Tibial nerve (tissue), 4 donors: ENCODE results near the gene SYK. TPM values are rescaled to one million over a fixed set of nuclear protein-coding genes. Genes with fewer than 3 reads are reported as not detected.

ENCODE experiments used
- DNase-seq, 2 donors: peaks; one replicate each; pipeline ENCODE4 v3.0.0-alpha.2; 2019; ENCODE audit warnings: low spot score in 2 of 2
- H3K27ac ChIP-seq, 4 donors: fragments of 200-600 bp; sonication (generic) in 3 of 4; one replicate each; pipeline ENCODE4 v1.5.1; 2017 to 2019; ENCODE audit warnings: mild to moderate bottlenecking in 1 of 4
- H3K27me3 ChIP-seq, 2 donors: fragments of 200-600 bp; sonication (generic) in 1 of 2; one replicate each; pipeline versions ENCODE4 v1.5.1 to v1.6.0; 2017 to 2019
- H3K36me3 ChIP-seq, 3 donors: fragments of 200-600 bp; sonication (generic); one replicate each; pipeline ENCODE4 v1.5.1; 2018 to 2019
- H3K4me1 ChIP-seq, 4 donors: fragments of 200-600 bp; sonication (generic) in 3 of 4; one replicate each; pipeline ENCODE4 v1.5.1; 2017 to 2019
- H3K4me3 ChIP-seq, 4 donors: fragments of 200-600 bp; sonication (generic) in 3 of 4; one replicate each; pipeline ENCODE4 v1.5.1; 2017 to 2019; ENCODE audit warnings: mild to moderate bottlenecking in 1 of 4, moderate library complexity in 1 of 4
- H3K9me3 ChIP-seq, 4 donors: fragments of 200-600 bp; sonication (generic) in 3 of 4; one replicate each; pipeline ENCODE4 v1.5.1; 2017 to 2019
- EP300 ChIP-seq, 2 donors: sonication (generic); formaldehyde crosslinking; IDR thresholded peaks; one replicate each; pipeline ENCODE4 v1.6.1; 2017; ENCODE audit warnings: antibody characterized with exemption in 2 of 2, mild to moderate bottlenecking in 1 of 2
- POLR2A ChIP-seq, 2 donors: fragments of 450-650 bp; IDR thresholded peaks; one replicate each; pipeline ENCODE4 v1.6.1; 2017; ENCODE audit warnings: antibody characterized with exemption in 2 of 2, mild to moderate bottlenecking in 2 of 2, moderate library complexity in 2 of 2
- WGBS, 2 donors: methylation state at CpG; one replicate each; pipeline ENCODE4 v1.1.5; 2018; 5-methylcytosine and 5-hydroxymethylcytosine counted together
- total RNA-seq, 4 donors: library from RNA; depleted of rRNA; stranded (reverse); fragments of >200 nt; gene quantifications; one replicate each; pipeline ENCODE4 v1.1.0, GENCODE V29; 2016
- TF ChIP-seq, protein P1 (sequence below), 5 experiments: fragments of 200-600 bp in 3 of 5; fragments of 450-650 bp in 2 of 5; sonication (generic) in 3 of 5; IDR thresholded peaks; one replicate each; pipeline ENCODE4 v1.5.1; 2016 to 2019; ENCODE audit warnings: antibody characterized with exemption in 5 of 5, mild to moderate bottlenecking in 3 of 5, moderate library complexity in 2 of 5

Gene SYK
- total RNA-seq, 4 donors from 2014 or later, result 8.0 to 20.7 (median 13.2) TPM

DNA sequence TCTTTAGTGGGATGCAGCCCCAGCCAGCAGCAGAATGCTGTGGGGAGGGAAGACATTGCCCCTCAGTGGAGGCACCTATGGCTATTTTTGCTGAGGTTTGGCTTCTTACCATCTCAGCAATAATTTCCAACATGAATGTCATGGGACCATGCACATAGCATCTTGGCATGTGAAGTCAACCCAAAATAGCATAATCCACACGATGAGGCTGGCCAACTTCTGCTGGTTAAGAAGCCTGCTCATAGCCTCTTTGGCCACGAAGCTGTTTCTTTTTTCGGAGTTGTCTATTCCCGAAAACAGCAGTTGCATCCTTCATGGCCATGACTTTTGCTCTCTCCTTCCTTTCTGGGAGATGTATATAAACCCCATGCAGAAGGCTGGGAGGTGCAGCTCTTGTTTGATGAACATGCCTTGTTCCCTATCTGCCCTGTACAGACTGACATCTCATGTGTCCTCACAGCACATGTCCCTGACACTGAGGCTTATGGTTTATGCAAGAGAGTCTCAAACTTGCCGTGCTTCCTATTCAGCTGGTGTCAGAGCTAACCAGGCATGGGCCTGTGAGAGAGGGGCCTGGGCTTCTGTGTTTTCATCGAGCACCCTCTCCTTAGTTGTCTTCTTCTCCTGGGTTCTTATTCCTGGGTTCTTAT lies 45.3 kb downstream of the SYK start:
- no peaks in the 10 kb centered on the region for H3K9me3 ChIP-seq
- no peak for DNase-seq

DNA sequence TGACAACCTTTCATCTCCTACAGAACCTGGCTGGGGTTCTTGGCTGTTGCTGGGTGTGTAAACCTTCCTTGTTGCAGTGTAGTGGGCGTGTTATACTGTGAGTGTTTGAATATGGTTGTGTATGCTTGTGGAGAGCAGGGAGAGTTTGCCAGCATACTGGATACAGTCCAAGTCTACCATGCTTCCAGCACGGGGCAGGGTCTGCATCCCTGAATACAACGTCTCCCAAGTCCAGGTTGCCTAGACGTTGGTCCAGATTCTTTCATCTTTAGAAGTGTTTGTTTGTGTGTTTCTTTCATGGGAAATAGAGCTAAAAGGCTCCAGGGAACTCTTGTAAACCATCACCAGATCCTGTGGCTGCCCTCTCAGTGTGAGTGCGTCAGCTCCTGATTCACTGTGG lies 46.4 kb downstream of the SYK start:
- Histone ChIP-seq H3K9me3 (no peaks in the 10 kb centered on the region), H3K4me1 (peaks cover 0 to 6% (median 0%) of the 10 kb centered on the region in 4 donors), H3K27me3 (no peaks in the 10 kb centered on the region), H3K4me3 (no peak overlapping the region), H3K36me3 (peaks cover 0 to 16% (median 0%) of the 10 kb centered on the region in 3 donors), H3K27ac (no peak overlapping the region)
- WGBS, 2 donors, result 74 to 80% methylated on average over 5 of the region's 5 CpGs
- DNase-seq, result no peak
- no peak for TF ChIP-seq POLR2A (IDR thresholded peaks at IDR 0.05)
- TF ChIP-seq EP300 (IDR thresholded peaks at IDR 0.05), result no peak
- TF ChIP-seq, protein P1, sequence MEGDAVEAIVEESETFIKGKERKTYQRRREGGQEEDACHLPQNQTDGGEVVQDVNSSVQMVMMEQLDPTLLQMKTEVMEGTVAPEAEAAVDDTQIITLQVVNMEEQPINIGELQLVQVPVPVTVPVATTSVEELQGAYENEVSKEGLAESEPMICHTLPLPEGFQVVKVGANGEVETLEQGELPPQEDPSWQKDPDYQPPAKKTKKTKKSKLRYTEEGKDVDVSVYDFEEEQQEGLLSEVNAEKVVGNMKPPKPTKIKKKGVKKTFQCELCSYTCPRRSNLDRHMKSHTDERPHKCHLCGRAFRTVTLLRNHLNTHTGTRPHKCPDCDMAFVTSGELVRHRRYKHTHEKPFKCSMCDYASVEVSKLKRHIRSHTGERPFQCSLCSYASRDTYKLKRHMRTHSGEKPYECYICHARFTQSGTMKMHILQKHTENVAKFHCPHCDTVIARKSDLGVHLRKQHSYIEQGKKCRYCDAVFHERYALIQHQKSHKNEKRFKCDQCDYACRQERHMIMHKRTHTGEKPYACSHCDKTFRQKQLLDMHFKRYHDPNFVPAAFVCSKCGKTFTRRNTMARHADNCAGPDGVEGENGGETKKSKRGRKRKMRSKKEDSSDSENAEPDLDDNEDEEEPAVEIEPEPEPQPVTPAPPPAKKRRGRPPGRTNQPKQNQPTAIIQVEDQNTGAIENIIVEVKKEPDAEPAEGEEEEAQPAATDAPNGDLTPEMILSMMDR (IDR thresholded peaks at IDR 0.05), result no peak

More for the DNA sequence above, 45.3 kb downstream of the SYK start:
- Histone ChIP-seq H3K4me3 (no peak overlapping the region), H3K27me3 (no peaks in the 10 kb centered on the region), H3K4me1 (peaks cover 0 to under 1% (median 0%) of the 10 kb centered on the region in 4 donors), H3K27ac (no peak overlapping the region), H3K36me3 (peaks cover 0 to 13% (median 0%) of the 10 kb centered on the region in 3 donors)
- TF ChIP-seq EP300 (IDR thresholded peaks at IDR 0.05) (no peak), POLR2A (IDR thresholded peaks at IDR 0.05) (no peak)
- TF ChIP-seq, protein P1 (IDR thresholded peaks at IDR 0.05), result no peak
- WGBS, 2 donors, result 70 to 90% methylated on average over 6 of the region's 6 CpGs

DNA sequence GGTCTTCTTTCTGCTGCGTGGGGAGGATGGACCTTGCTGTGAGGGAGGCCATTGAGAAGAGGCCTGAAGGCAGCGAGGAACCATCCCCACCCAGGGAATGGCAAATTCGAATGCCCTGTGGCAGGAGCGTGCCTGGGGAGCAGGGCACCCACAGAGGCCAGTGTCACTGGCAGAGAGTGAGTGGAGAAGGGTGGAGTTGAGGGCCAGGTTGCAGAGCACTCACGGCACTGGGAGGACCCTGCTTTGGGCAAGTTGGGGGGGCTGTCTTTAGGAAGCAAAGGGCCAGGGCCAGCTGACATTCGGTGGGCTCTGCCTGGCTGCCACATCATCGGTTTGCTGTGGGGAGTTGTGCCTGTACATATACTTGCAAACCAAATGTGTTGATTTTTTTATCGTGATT lies 47.2 kb downstream of the SYK start:
- Histone ChIP-seq H3K9me3 (no peaks in the 10 kb centered on the region), H3K27ac (no peak overlapping the region), H3K27me3 (no peaks in the 10 kb centered on the region), H3K4me1 (peaks cover 0 to 6% (median 0%) of the 10 kb centered on the region in 4 donors), H3K4me3 (no peak overlapping the region), H3K36me3 (peaks cover 0 to 17% (median 0%) of the 10 kb centered on the region in 3 donors)
- WGBS, 2 donors, result 93 to 95% methylated on average over 8 of the region's 8 CpGs
- DNase-seq, result no peak
- TF ChIP-seq, protein P1 (IDR thresholded peaks at IDR 0.05), result no peak
- TF ChIP-seq EP300 (IDR thresholded peaks at IDR 0.05), result no peak
- TF ChIP-seq POLR2A (IDR thresholded peaks at IDR 0.05), result no peak

DNA sequence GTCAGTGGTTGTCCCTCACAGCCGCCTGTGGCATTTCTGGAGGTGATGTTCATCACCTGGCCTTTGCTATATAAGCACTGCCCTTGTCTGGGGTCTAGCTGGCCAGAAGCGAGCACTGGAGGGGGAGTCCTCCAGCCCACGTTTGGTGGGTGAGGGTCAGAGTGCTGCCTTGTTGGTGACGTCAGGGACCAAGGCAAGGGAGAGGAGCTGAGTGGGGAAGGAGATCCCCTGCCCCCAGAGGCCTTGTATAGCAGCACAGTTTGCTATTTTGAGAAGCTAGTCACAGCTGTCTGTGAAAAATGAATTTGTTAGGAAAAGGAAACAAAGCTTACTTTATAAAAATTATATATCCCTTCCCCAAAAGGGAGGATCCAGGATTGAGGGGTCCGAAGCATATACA lies 49.8 kb downstream of the SYK start:
- Histone ChIP-seq H3K9me3 (no peaks in the 10 kb centered on the region), H3K4me3 (no peak overlapping the region), H3K4me1 (peaks cover 0 to 6% (median 0%) of the 10 kb centered on the region in 4 donors), H3K36me3 (peaks cover 0 to 17% (median 0%) of the 10 kb centered on the region in 3 donors), H3K27me3 (no peaks in the 10 kb centered on the region), H3K27ac (no peak overlapping the region)
- no peak for TF ChIP-seq EP300 (IDR thresholded peaks at IDR 0.05)
- TF ChIP-seq, protein P1 (IDR thresholded peaks at IDR 0.05), result no peak
- TF ChIP-seq POLR2A (IDR thresholded peaks at IDR 0.05), result no peak
- 54 to 81% methylated on average over 5 of the region's 5 CpGs for WGBS, 2 donors
- no peak for DNase-seq

DNA sequence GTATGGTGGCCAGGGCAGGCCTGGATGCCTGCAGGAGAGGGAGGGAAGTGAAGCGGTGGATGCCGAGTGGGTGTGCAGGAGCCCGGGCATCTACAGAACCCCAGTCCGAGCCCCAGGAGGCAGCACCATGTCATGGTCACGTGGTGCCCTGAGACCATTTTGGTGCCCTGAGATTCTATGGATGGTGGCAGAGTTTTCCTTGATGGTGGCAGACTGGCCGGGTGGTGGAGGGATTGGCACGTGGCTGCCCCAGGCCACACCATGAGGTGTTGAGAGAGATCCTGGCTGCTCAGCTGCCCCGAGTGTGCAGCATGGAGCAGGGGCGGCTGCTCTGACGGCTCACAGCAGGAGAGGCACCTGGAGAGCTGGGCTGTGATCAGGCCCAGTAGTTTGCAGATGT lies 52.3 kb downstream of the SYK start:
- Histone ChIP-seq H3K27me3 (no peaks in the 10 kb centered on the region), H3K4me1 (peaks cover 0 to 6% (median 0%) of the 10 kb centered on the region in 4 donors), H3K9me3 (no peaks in the 10 kb centered on the region), H3K36me3 (peaks cover 0 to 14% (median 0%) of the 10 kb centered on the region in 3 donors), H3K27ac (no peak overlapping the region), H3K4me3 (no peak overlapping the region)
- WGBS, 2 donors, result 95 to 96% methylated on average over 10 of the region's 10 CpGs
- DNase-seq, result no peak
- TF ChIP-seq, protein P1 (IDR thresholded peaks at IDR 0.05), result no peak
- TF ChIP-seq POLR2A (IDR thresholded peaks at IDR 0.05) (no peak), EP300 (IDR thresholded peaks at IDR 0.05) (no peak)
